HS-27A (cell line): ENCODE measurements around the gene SLC16A3.
A peak's percentile ranks its signal among the peaks of the same experiment; 100 is the strongest.

Experiments used
- DNase-seq: peaks from one replicate; pipeline ENCODE4 v3.0.0-alpha.2; 2012; ENCODE audit warnings: low read depth, missing footprints

Gene SLC16A3

GRCh38 chr17:82223517-82223916 is 5.3 kb upstream of the SLC16A3 start:
- no peak for DNase-seq

DNA sequence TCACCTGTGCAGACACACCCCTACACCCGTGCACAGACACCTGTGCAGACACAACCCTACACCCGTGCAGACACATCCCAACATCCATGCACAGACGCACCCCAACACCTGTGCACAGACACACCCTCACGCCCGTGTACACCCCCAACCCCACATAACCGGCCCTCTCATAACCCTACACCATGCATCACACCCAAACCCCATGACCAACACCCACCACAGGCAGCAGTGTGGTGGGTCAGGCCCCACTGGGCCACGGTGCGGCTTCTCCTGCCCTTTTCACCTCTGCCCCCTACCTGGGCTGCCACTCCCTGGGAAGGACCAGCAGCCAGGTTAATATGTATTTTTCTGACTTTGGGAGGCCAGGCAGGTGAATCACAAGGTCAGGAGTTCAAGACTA is 4.2 kb upstream of the SLC16A3 start:
- no peak for DNase-seq

DNA sequence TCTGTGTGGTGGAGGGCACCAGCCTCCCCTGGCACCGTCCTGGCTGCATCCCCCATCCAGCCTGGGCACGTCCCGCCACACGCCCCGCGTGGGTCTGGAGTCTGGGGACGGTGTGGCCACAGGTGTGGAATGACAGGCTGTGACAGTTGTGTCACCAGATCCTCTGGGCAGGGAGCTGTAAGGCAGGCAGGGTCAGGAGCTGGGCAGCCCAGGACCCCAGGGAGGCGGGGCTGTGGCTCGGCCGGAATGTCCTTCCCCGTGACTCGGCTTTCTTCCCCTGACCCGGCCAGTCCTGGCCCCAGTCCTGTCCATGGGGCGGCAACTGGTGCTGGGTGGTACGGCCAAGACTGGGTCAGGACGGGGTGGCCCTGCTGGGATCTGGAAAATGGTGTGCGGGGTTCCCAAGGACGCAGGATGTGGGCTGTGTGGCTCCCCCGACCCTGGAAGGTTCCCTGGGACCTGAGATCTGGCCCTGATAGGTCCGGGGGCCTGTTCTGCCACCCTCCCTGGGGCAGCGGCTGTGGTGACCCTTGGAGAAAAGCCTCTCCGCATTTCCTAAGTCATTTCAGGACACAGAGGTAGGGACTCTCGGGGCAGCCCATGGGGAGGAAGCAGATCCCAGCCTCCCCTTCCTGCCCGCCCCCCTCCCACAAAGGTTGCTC is 3.3 kb upstream of the SLC16A3 start:
- no peak for DNase-seq

DNA sequence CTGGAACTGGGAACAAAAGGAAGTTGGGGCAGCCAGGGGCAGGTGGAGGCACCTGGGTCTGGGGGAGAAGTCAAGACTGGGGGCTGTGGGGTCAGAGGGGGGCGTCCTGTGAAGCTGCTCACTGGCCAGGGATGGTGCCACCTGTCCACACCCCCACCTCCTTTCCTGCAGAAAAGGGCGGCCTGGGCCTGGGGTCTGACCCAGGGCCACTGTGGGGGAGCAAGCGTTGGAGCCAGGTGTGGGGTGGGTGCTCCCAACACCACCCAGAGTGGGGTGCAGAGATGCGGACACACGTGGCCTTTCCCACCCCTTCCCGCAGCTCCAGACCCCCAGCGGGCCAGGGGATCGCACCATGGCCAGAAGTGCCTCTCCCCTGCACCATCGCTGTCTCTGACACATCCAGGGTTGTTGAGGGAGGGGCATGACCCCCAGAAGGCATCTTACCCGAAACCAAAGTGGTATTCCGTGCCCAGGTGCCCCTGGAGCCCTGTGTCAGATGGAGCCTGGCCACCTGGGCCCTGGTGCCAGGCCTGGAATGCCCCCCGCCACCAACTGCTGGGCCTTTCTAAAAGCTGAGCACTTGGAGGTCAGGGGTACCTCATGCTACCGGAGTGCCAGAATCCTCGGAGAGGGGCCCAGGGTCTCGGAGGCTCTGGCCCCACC is 2.6 kb upstream of the SLC16A3 start:
- no peak for DNase-seq

DNA sequence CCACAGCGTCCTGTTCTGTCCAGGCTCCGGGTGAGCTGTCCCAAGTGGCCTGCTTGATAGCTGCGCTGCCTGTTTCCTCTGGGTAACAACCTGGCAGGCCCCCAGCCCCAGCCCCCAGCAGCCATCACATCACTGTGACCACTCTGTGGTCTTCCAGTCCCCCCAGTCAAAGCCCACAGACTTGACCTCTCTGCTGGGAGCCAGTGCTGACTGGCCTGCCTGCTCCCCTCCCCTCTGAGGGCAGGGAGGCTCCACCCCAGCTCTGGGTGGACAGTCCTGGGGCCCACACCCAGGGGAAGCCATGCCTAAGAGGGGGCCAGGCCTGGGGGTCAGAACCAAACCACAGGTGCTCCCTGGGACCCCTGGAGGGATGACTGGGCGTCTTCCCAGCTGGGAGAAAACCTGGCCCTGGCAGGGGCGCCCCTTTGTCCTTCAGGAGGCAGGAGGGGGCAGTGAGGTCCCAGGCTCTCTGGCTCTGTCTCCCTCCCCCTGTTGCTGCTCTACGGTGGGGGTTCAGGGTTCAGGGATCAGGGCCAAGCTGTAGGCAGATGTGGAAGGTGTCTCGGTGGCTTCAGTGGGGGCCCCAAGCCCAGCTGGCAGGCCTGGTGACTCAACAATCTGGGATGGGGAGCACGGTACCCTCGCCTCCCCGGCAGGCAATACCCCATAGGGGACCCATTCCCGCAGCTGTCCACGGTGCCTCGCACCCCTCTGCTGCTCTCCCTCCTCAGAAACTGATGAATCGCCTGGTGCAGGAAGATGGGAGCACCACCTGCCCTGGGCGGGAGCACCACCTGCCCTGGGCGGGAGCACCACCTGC is 1.8 kb upstream of the SLC16A3 start:
- DNase-seq: no peak

DNA sequence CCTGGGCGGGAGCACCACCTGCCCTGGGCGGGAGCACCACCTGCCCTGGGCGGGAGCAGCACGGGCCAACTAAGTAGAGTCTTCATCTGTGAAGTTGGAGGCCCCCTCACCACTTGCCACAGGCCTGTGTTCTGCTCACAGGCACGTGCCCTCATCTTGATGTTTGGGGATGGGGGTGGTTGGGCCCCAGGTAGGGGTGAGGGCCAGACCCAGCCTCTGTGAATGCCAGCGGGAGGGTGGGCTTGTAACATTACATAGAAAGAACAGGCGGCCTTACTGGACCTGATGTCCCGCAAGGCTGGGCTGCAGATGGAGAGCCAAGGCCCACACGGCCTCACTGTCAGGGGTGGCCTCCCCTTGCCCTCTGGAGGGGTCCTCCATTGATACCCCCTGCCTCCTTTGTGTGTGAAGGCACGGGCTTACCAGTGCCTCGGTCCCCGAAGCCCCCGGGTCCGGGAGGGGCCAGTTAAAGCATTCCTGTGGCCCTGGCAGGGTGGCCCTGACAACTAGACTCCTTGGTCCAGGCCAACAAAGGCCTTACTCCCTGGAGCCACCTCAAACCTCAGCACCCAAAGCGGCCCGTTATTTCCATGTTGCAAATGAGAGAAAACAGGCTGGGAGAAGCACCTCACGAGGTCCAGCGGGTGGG is 1.1 kb upstream of the SLC16A3 start:
- DNase-seq: no peak

DNA sequence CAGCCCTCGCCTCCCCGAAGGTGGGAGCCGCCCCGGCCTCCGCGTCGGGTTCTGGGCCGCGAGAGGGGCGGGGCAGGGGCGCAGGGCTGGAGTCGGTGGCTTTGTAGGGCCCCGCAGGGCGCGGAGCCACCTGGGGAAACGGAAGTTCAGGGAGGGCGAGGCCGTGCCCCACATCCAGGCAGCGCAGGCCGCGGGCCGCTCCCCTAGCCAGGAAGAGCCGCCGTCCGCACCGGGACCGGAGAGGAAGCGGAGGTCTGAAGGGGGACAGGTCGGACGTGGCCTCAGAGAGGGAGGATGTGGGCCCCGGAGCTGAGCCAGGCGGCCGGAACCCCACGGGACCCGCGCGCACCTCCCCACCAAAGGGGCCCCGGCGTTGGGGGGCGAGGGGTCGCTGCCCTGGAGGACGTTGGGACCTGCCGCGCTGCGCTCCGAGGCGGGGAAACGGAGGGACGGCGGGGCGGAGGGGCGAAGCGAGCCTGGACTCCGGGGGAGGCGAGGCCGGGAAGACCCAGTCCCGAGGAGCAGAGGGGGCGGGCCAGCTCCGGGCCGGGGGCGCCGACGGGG is 482 bp upstream of the SLC16A3 start:
- no peak for DNase-seq

DNA sequence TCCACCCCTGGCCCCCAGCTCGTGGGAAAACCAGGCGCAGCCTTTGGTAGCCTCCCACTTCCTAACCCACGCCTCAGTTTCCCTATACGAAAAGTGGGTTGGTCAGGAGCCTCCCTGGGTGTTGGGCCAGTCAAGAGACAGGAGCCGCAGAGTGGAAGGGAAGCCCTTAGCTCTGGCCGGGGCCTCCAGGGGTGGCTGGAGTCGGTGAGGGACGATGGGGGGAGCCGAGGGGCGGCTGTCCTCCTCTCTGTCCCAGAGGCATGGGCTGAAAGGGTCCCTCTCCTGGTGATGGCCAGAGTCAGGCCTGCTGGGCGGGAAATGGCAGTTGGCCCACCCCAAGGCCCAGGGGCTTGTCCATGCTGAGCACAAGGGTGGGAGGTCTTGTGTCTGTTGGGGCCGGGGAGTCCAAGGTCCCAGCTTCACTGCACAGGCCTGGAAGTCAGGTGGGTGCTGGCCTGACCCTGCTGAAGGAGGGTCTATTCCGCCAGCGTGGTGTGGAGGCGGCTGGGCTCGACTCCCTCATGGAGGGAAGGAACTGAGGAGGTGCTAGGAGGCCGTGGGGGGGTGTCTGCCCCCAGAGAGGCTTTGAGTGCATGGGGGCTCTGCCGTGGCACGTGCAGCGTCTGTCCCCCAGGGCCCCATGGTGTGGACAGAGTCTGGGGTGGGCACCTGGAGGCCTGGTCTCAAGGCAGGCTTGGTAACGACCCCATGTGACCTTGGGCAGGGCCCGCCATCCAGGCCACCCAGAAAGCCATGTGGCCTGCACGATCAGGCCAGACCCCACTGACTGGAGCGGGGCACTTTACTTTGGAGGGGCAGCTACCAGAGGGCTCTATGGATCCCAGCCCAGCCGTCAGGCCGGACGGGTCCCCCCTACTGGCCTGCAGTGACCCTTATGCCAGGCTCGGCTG is 1.1 kb downstream of the SLC16A3 start:
- no peak for DNase-seq

GRCh38 chr17:82230609-82231311 is 1.9 kb downstream of the SLC16A3 start:
- peak; percentile 58 for DNase-seq

GRCh38 chr17:82231312-82231561 is 2.4 kb downstream of the SLC16A3 start:
- DNase-seq: no peak

- no peak for DNase-seq
Observed at GRCh38 chr17:82231562-82232321, 2.9 kb downstream of the SLC16A3 start.

GRCh38 chr17:82232322-82232820 is 3.5 kb downstream of the SLC16A3 start:
- no peak for DNase-seq

- DNase-seq: no peak
Observed at GRCh38 chr17:82232876-82233785, 4.3 kb downstream of the SLC16A3 start.

DNA sequence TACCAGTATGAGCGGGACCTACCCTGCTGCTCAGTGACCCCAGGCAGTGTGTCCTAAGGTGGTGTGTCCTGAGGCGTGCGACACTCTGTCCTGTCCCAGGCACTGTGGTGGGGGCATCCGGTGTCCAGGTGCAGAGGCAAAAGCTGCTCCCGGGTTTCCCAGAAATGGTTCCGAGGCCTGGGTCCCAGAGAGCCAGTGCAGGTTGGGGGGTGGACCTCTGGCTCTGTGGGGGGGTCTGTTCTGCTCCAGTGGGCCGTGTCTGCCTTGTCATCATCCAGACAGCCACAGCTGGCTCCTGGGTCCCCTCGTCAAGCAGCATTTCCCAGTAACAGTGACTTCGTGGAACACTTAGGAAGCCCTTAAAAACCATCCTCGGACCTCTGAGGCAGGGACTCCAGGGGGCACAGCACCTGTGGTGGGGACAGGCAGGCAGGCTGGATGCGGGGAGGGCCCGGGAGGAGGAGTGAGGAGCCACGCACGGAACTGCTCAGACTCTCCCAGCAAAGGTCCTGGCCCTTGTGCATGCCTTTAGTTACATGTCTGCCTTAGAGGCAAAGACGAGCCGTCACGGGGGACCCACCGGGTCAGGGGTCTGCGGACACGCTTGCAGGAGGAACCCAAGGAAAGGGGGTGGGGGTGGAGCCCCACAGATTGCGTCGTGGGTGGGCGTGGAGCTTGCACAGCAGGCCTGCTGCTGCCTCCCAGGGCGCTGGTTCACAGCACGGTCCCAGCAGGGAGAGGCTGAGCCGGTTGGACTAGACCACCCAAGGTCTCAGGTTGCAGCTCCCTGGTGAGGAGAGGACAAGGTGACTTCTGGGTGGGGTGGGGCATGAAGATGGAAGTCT is 5.6 kb downstream of the SLC16A3 start:
- no peak for DNase-seq

DNA sequence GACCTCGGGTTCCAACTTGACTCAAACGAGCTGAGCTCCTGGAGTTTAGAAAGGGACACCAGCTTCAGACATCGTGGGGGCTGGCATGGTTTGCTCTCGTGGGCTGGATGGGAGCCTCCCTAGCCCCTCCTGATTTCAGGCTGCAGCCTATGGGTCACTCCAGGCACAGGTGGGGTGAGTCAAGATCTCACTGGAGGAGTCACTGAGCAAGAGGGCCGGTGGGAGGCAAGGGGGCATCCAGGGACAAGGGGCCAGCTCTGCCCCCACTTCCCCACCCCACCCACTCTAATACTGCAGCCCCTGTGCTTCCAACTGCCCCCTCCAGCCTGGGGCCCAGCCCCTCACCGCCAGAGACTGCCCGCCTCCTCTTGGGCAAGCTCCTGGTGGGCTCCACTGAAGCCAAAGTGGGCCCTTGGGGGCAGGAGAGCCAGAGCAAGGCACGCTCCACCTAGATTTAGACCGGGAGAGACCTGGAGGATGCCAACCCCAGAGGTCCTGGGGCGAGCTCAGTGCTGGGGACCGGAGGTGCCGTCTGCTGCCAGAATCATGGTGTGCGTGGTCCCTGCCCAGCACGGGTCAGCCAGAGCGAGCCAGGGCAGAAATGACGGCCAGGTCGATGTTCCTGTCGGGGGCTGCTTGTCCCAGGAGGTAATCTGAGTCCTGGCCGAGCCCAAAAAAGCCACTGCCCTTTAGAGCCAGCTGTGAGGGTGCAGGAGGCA is 6.4 kb downstream of the SLC16A3 start:
- no peak for DNase-seq

GRCh38 chr17:82235775-82236141 is 6.9 kb downstream of the SLC16A3 start:
- no peak for DNase-seq
